ENCODE data around the gene TRIM40. TPM values are rescaled to one million over a fixed set of nuclear protein-coding genes. Genes with fewer than 3 reads are reported as not detected.

Gene TRIM40
- total and polyA plus RNA-seq, 2 of the 13 experiments (the other 11 are each of a cell fraction or from before 2014, with no cell fraction given), result 0.58 TPM; not detected in 1

DNA sequence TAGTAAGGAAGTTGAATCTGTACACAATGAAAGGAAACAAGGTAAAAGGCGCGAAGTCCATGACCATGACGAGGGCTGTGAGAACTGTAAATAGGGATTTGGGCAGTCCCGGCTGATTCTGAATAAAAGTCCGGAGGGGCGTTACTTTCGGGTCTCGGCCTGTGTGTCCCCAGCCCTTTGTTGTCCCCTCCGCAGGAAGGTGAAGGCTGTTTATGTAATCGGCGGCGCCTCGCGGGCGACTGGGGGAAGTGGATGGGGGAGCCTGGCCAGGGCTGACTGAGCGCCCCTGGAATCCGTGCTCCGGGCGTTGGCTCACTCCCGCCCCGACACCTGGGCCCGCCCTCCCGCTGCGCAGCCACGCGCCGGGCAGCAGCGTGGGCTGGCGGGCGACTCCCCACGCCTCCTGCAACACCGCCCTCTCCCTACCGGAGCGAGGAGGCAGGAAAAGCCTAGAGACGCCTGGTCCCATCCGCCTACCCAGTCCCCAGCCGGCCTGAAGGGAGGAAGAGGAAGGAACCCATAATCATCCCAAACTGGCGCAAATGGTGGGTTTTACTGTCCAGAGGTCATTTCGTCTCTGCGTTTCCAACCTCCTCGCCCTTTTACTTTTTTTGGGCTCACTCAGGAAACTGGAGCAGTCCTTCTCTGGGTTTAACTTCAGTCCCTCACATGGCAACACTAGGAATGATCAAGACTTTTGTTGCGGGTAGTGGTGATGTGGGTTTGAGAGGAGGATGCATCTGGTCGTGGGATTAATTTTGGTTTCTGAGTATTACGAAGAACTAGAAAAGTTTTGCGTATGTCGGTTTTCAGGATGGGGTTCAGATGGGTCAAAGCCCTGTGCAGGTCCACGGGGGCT is 35.1 kb upstream of the TRIM40 start (continued):
- TF ChIP-seq, protein P1, sequence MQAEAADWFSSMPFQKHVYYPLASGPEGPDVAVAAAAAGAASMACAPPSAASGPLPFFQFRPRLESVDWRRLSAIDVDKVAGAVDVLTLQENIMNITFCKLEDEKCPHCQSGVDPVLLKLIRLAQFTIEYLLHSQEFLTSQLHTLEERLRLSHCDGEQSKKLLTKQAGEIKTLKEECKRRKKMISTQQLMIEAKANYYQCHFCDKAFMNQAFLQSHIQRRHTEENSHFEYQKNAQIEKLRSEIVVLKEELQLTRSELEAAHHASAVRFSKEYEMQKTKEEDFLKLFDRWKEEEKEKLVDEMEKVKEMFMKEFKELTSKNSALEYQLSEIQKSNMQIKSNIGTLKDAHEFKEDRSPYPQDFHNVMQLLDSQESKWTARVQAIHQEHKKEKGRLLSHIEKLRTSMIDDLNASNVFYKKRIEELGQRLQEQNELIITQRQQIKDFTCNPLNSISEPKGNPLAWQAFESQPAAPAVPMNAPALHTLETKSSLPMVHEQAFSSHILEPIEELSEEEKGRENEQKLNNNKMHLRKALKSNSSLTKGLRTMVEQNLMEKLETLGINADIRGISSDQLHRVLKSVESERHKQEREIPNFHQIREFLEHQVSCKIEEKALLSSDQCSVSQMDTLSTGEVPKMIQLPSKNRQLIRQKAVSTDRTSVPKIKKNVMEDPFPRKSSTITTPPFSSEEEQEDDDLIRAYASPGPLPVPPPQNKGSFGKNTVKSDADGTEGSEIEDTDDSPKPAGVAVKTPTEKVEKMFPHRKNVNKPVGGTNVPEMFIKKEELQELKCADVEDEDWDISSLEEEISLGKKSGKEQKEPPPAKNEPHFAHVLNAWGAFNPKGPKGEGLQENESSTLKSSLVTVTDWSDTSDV (CRISPR knock-in tag; IDR thresholded peaks at IDR 0.05), result no peak
- TF ChIP-seq TARDBP (CRISPR knock-in tag; IDR thresholded peaks at IDR 0.05), result no peak; the same call in 1 of the 2 replicates
- TF ChIP-seq SAFB2 (CRISPR knock-in tag; IDR thresholded peaks at IDR 0.05; ENCODE audit: borderline replicate concordance, low read depth), result peak; percentile 62
- TF ChIP-seq, protein P2, sequence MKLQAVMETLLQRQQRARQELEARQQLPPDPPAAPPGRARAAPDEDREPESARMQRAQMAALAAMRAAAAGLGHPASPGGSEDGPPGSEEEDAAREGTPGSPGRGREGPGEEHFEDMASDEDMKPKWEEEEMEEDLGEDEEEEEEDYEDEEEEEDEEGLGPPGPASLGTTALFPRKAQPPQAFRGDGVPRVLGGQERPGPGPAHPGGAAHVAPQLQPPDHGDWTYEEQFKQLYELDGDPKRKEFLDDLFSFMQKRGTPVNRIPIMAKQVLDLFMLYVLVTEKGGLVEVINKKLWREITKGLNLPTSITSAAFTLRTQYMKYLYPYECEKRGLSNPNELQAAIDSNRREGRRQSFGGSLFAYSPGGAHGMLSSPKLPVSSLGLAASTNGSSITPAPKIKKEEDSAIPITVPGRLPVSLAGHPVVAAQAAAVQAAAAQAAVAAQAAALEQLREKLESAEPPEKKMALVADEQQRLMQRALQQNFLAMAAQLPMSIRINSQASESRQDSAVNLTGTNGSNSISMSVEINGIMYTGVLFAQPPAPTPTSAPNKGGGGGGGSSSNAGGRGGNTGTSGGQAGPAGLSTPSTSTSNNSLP (IDR thresholded peaks at IDR 0.05; ENCODE audit: low read depth, low read length), result 0 out of 2 replicates have a peak, but pooled peaks have one; percentile 28
- TF ChIP-seq MTF2 (CRISPR knock-in tag; IDR thresholded peaks at IDR 0.05; ENCODE audit: borderline replicate concordance), result peak; percentile 92; the same call in 1 of the 2 replicates
- TF ChIP-seq XRCC5 (optimal IDR thresholded peaks at IDR 0.05; ENCODE audit: low read length), result peak; percentile 40
- no peak for TF ChIP-seq RAD51 (IDR thresholded peaks at IDR 0.05; ENCODE audit: borderline replicate concordance)
- TF ChIP-seq, protein P3, sequence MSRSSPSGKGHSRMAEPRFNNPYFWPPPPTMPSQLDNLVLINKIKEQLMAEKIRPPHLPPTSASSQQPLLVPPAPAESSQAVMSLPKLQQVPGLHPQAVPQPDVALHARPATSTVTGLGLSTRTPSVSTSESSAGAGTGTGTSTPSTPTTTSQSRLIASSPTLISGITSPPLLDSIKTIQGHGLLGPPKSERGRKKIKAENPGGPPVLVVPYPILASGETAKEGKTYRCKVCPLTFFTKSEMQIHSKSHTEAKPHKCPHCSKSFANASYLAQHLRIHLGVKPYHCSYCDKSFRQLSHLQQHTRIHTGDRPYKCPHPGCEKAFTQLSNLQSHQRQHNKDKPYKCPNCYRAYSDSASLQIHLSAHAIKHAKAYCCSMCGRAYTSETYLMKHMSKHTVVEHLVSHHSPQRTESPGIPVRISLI (CRISPR knock-in tag; IDR thresholded peaks at IDR 0.05; ENCODE audit: borderline replicate concordance), result no peak
- TF ChIP-seq ZNF510 (CRISPR knock-in tag; IDR thresholded peaks at IDR 0.05; ENCODE audit: low read depth), result peak; percentile 70
- peak; percentile 78; the same call in 1 of the 2 replicates for TF ChIP-seq NR2F2 (IDR thresholded peaks at IDR 0.05; ENCODE audit: borderline replicate concordance, low read depth)
- 0 out of 2 replicates have a peak, but pooled peaks have one; percentile 21 for TF ChIP-seq HMG20B (CRISPR knock-in tag; conservative IDR thresholded peaks at IDR 0.05)
- TF ChIP-seq, protein P4, sequence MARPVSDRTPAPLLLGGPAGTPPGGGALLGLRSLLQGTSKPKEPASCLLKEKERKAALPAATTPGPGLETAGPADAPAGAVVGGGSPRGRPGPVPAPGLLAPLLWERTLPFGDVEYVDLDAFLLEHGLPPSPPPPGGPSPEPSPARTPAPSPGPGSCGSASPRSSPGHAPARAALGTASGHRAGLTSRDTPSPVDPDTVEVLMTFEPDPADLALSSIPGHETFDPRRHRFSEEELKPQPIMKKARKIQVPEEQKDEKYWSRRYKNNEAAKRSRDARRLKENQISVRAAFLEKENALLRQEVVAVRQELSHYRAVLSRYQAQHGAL (CRISPR knock-in tag; IDR thresholded peaks at IDR 0.05; ENCODE audit: not compliant biosample characterization), result no peak
- TF ChIP-seq ZNF605 (CRISPR knock-in tag; IDR thresholded peaks at IDR 0.05), result peak; percentile 43; the same call in 1 of the 2 replicates
- TF ChIP-seq ZNF20 (CRISPR knock-in tag; IDR thresholded peaks at IDR 0.05), result no peak
- TF ChIP-seq ZSCAN21 (CRISPR knock-in tag; IDR thresholded peaks at IDR 0.05; ENCODE audit: borderline replicate concordance), result no peak; the same call in 1 of the 2 replicates
- TF ChIP-seq, protein P5, sequence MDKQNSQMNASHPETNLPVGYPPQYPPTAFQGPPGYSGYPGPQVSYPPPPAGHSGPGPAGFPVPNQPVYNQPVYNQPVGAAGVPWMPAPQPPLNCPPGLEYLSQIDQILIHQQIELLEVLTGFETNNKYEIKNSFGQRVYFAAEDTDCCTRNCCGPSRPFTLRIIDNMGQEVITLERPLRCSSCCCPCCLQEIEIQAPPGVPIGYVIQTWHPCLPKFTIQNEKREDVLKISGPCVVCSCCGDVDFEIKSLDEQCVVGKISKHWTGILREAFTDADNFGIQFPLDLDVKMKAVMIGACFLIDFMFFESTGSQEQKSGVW (CRISPR knock-in tag; IDR thresholded peaks at IDR 0.05; ENCODE audit: borderline replicate concordance), result no peak

All from HepG2 (cell line).